GM21447 (cell line): ENCODE data around the gene LRG1.

Source experiments
- ATAC-seq: cut with Tn5 transposase; IDR thresholded peaks from one replicate; pipeline ENCODE4 v1.9.1; 2021; ENCODE audit not compliant: unreplicated experiment

Gene LRG1

GRCh38 chr19:4511300-4512054, 28.4 kb downstream of the LRG1 start:
- no peak for ATAC-seq

- ATAC-seq, result no peak
Measured at GRCh38 chr19:4510435-4511255, 29.2 kb downstream of the LRG1 start.

GRCh38 chr19:4508698-4509097, 31.1 kb downstream of the LRG1 start:
- no peak for ATAC-seq

- no peak for ATAC-seq
Measured at GRCh38 chr19:4507804-4508203, 32.0 kb downstream of the LRG1 start.

- ATAC-seq, result no peak
Measured at GRCh38 chr19:4507150-4507452, 32.7 kb downstream of the LRG1 start.

- no peak for ATAC-seq
Measured at GRCh38 chr19:4506449-4507149, 33.2 kb downstream of the LRG1 start.

- no peak for ATAC-seq
Measured at GRCh38 chr19:4505570-4506448, 34.0 kb downstream of the LRG1 start.

- no peak for ATAC-seq
Measured at GRCh38 chr19:4504891-4505569, 34.8 kb downstream of the LRG1 start.

GRCh38 chr19:4504297-4504701, 35.5 kb downstream of the LRG1 start:
- no peak for ATAC-seq

- no peak for ATAC-seq
Measured at GRCh38 chr19:4503825-4504170, 36.0 kb downstream of the LRG1 start.

GRCh38 chr19:4503132-4503824, 36.6 kb downstream of the LRG1 start:
- no peak for ATAC-seq

GRCh38 chr19:4502282-4503131, 37.3 kb downstream of the LRG1 start:
- no peak for ATAC-seq

- ATAC-seq, result no peak
Measured at GRCh38 chr19:4501691-4502090, 38.1 kb downstream of the LRG1 start.

GRCh38 chr19:4500841-4501591, 38.8 kb downstream of the LRG1 start:
- ATAC-seq, result no peak

GRCh38 chr19:4499855-4500254, 40.0 kb downstream of the LRG1 start:
- no peak for ATAC-seq

- no peak for ATAC-seq
Measured at GRCh38 chr19:4499318-4499717, 40.5 kb downstream of the LRG1 start.

GRCh38 chr19:4498694-4499093, 41.1 kb downstream of the LRG1 start:
- ATAC-seq, result no peak

- no peak for ATAC-seq
Measured at GRCh38 chr19:4497770-4498389, 42.0 kb downstream of the LRG1 start.
